ENCODE measurements around the gene CCDC134. TPM values are rescaled to one million over a fixed set of nuclear protein-coding genes. Genes with fewer than 3 reads are reported as not detected.

The CCDC134 gene
- total and polyA plus RNA-seq, 2 of the 13 experiments (the other 11 are each of a cell fraction or from before 2014, with no cell fraction given): 4.8 to 17.4 TPM

- TF ChIP-seq FOXC1 (CRISPR knock-in tag; IDR thresholded peaks at IDR 0.05; ENCODE audit: borderline replicate concordance) (0 out of 2 replicates have a peak, but pooled peaks have one; percentile 61), ZBTB43 (CRISPR knock-in tag; conservative IDR thresholded peaks at IDR 0.05) (0 out of 2 replicates have a peak, but pooled peaks have one; percentile 16), LBX2 (CRISPR knock-in tag; IDR thresholded peaks at IDR 0.05; ENCODE audit: borderline replicate concordance) (0 out of 2 replicates have a peak, but pooled peaks have one; percentile 37), SSRP1 (CRISPR knock-in tag; IDR thresholded peaks at IDR 0.05) (no peak), MYPOP (CRISPR knock-in tag; IDR thresholded peaks at IDR 0.05) (0 out of 2 replicates have a peak, but pooled peaks have one; percentile 6), MTA1 (CRISPR knock-in tag; IDR thresholded peaks at IDR 0.05; ENCODE audit: borderline replicate concordance) (peak; percentile 53), ZNF749 (CRISPR knock-in tag; IDR thresholded peaks at IDR 0.05; ENCODE audit: borderline replicate concordance) (peak; percentile 69; the same call in 1 of the 2 replicates), STAT6 (CRISPR knock-in tag; IDR thresholded peaks at IDR 0.05; ENCODE audit: borderline replicate concordance) (no peak), TEF (CRISPR knock-in tag; IDR thresholded peaks at IDR 0.05) (0 out of 2 replicates have a peak, but pooled peaks have one; percentile 42), HNF1A (IDR thresholded peaks at IDR 0.05; ENCODE audit: low read depth) (no peak), HNF1A (CRISPR knock-in tag; IDR thresholded peaks at IDR 0.05; ENCODE audit: borderline replicate concordance) (no peak), BORCS8-MEF2B (CRISPR knock-in tag; IDR thresholded peaks at IDR 0.05) (peak; percentile 71), HNRNPK (IDR thresholded peaks at IDR 0.05; ENCODE audit: low read depth, low read length, poor library complexity, severe bottlenecking) (peak; percentile 22)
Observed at GRCh38 chr22:41833369-41834004, 33.0 kb downstream of the CCDC134 start (continued).
